ENCODE results near the gene CCR4.

GRCh38 chr3:32959371-32959770 is 7.9 kb downstream of the CCR4 start:
- TF ChIP-seq MXD4 (CRISPR knock-in tag; IDR thresholded peaks at IDR 0.05; ENCODE audit: borderline replicate concordance) (no peak), ETV6 (CRISPR knock-in tag; IDR thresholded peaks at IDR 0.05) (no peak), NFYB (CRISPR knock-in tag; conservative IDR thresholded peaks at IDR 0.05; ENCODE audit: low read depth) (no peak), IRF2 (CRISPR knock-in tag; IDR thresholded peaks at IDR 0.05; ENCODE audit: borderline replicate concordance, low read depth) (no peak), ATF3 (CRISPR knock-in tag; conservative IDR thresholded peaks at IDR 0.05) (no peak), CREB1 (CRISPR knock-in tag; IDR thresholded peaks at IDR 0.05) (no peak), NR2C2 (CRISPR knock-in tag; IDR thresholded peaks at IDR 0.05) (no peak), ATF2 (CRISPR knock-in tag; IDR thresholded peaks at IDR 0.05; ENCODE audit: borderline replicate concordance, low read depth) (no peak), JUN (CRISPR knock-in tag; IDR thresholded peaks at IDR 0.05) (no peak), CTCF (IDR thresholded peaks at IDR 0.05) (no peak)
